Progenitor cell of endocrine pancreas (in vitro differentiated cells): Measurements from ENCODE around the gene SUPT5H. TPM values are rescaled to one million over a fixed set of nuclear protein-coding genes. Genes with fewer than 3 reads are reported as not detected.
"Not testable (repeated sequence)": the region's sequence is repeated elsewhere in the genome, so short reads cannot be mapped to it uniquely, and the experiment has no call there.

Experiments used
- DNase-seq: peaks from one replicate; pipeline ENCODE4 v3.0.0; 2021; ENCODE audit warnings: low spot score; ENCODE audit not compliant: unreplicated experiment
- H3K27ac Mint-ChIP-seq: 2 replicates; pipeline ENCODE4 v1.8.0; 2021; ENCODE audit warnings: mild to moderate bottlenecking, moderate library complexity, mixed read lengths
- H3K27me3 Mint-ChIP-seq: 2 replicates; pipeline ENCODE4 v1.8.0; 2021; ENCODE audit warnings: mixed read lengths
- H3K36me3 Mint-ChIP-seq: 2 replicates; pipeline ENCODE4 v1.8.0; 2022; ENCODE audit warnings: mixed read lengths; ENCODE audit not compliant: insufficient read depth
- H3K4me1 Mint-ChIP-seq: 2 replicates; pipeline ENCODE4 v1.8.0; 2021; ENCODE audit warnings: low read depth, mixed read lengths
- H3K4me3 Mint-ChIP-seq: 2 replicates; pipeline ENCODE4 v1.8.0; 2021; ENCODE audit warnings: low read depth, mild to moderate bottlenecking, moderate library complexity, mixed read lengths
- H3K9me3 Mint-ChIP-seq: 2 replicates; pipeline ENCODE4 v1.8.0; 2021; ENCODE audit warnings: low read depth, mixed read lengths
- CTCF ChIP-seq: fragments of 200-600 bp; sonication (generic); IDR thresholded peaks from one replicate; pipeline ENCODE4 v1.5.0; 2021; ENCODE audit warnings: antibody characterized with exemption, mild to moderate bottlenecking; ENCODE audit not compliant: unreplicated experiment
- total RNA-seq: library from RNA; stranded (reverse); gene quantifications from 2 replicates; pipeline ENCODE4 v1.2.1, GENCODE V29; 2021

The SUPT5H gene
- total RNA-seq, 1 donor from 2014 or later, result 171 TPM

GRCh38 chr19:39449116-39449797, 3.9 kb downstream of the SUPT5H start:
- Mint-ChIP-seq H3K27ac (peak overlapping the region; percentile 82), H3K36me3 (peaks cover 18% of the 10 kb centered on the region), H3K9me3 (no peaks in the 10 kb centered on the region), H3K4me1 (peaks cover 16% of the 10 kb centered on the region), H3K4me3 (no peak overlapping the region), H3K27me3 (no peaks in the 10 kb centered on the region)
- no peak for DNase-seq
- no peak for TF ChIP-seq CTCF

GRCh38 chr19:39451257-39451656, 5.9 kb downstream of the SUPT5H start:
- H3K27me3 Mint-ChIP-seq, DNase-seq, H3K9me3 Mint-ChIP-seq, H3K27ac Mint-ChIP-seq, H3K4me3 Mint-ChIP-seq, H3K4me1 Mint-ChIP-seq: not testable (repeated sequence)
- peaks cover 18% of the 10 kb centered on the region for H3K36me3 Mint-ChIP-seq

GRCh38 chr19:39463403-39463802, 18.0 kb downstream of the SUPT5H start:
- peak overlapping the region; percentile 60 for H3K27ac Mint-ChIP-seq
- H3K9me3 Mint-ChIP-seq, result no peaks in the 10 kb centered on the region
- H3K27me3 Mint-ChIP-seq, result no peaks in the 10 kb centered on the region
- peaks cover 25% of the 10 kb centered on the region for H3K36me3 Mint-ChIP-seq
- TF ChIP-seq CTCF, result no peak
- H3K4me3 Mint-ChIP-seq, result no peak overlapping the region
- H3K4me1 Mint-ChIP-seq, result no peaks in the 10 kb centered on the region
- no peak for DNase-seq

GRCh38 chr19:39465956-39466747, 20.8 kb downstream of the SUPT5H start:
- H3K27me3 Mint-ChIP-seq, result no peaks in the 10 kb centered on the region
- peaks cover 25% of the 10 kb centered on the region for H3K36me3 Mint-ChIP-seq
- DNase-seq, result no peak
- no peak overlapping the region for H3K4me3 Mint-ChIP-seq
- no peaks in the 10 kb centered on the region for H3K4me1 Mint-ChIP-seq
- no peak overlapping the region for H3K27ac Mint-ChIP-seq
- no peak for TF ChIP-seq CTCF
- H3K9me3 Mint-ChIP-seq, result no peaks in the 10 kb centered on the region

GRCh38 chr19:39467941-39468340, 22.6 kb downstream of the SUPT5H start:
- H3K36me3 Mint-ChIP-seq, result peaks cover 26% of the 10 kb centered on the region
- H3K27ac Mint-ChIP-seq, result no peak overlapping the region
- no peak overlapping the region for H3K4me3 Mint-ChIP-seq
- no peaks in the 10 kb centered on the region for H3K9me3 Mint-ChIP-seq
- TF ChIP-seq CTCF, result no peak
- H3K27me3 Mint-ChIP-seq, result no peaks in the 10 kb centered on the region
- H3K4me1 Mint-ChIP-seq, result no peaks in the 10 kb centered on the region
- no peak for DNase-seq

- DNase-seq, result no peak
- Mint-ChIP-seq H3K4me1 (no peaks in the 10 kb centered on the region), H3K36me3 (peaks cover 26% of the 10 kb centered on the region), H3K9me3 (no peaks in the 10 kb centered on the region), H3K27ac (no peak overlapping the region), H3K4me3 (no peak overlapping the region), H3K27me3 (no peaks in the 10 kb centered on the region)
- TF ChIP-seq CTCF, result no peak
Observed at GRCh38 chr19:39469036-39469435, 23.7 kb downstream of the SUPT5H start.
